Measurements from ENCODE around the gene STX1A.

DNA sequence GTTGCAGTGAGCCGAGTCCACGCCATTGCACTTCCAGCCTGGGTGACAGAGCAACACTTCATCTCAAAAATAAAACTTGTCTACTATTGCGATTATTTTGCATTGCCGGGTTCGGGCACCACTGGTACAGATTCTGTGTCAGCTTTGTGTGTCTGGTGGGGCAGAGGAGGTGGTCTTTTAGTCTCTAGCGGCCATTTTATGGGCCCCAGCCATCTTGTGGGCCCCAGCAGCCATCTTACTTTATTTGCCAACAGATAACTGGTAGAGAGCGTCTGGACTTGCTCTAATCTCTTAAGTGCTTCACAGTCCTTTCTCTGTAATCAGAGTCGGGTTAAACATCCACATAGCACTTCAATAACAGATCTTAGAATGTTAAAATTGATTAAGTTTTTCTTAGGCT, 31.2 kb downstream of the STX1A start:
- TF ChIP-seq, protein P1, sequence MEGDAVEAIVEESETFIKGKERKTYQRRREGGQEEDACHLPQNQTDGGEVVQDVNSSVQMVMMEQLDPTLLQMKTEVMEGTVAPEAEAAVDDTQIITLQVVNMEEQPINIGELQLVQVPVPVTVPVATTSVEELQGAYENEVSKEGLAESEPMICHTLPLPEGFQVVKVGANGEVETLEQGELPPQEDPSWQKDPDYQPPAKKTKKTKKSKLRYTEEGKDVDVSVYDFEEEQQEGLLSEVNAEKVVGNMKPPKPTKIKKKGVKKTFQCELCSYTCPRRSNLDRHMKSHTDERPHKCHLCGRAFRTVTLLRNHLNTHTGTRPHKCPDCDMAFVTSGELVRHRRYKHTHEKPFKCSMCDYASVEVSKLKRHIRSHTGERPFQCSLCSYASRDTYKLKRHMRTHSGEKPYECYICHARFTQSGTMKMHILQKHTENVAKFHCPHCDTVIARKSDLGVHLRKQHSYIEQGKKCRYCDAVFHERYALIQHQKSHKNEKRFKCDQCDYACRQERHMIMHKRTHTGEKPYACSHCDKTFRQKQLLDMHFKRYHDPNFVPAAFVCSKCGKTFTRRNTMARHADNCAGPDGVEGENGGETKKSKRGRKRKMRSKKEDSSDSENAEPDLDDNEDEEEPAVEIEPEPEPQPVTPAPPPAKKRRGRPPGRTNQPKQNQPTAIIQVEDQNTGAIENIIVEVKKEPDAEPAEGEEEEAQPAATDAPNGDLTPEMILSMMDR (IDR thresholded peaks at IDR 0.05), result no peak
- TF ChIP-seq POLR2A (IDR thresholded peaks at IDR 0.05), result no peak

Data from heart left ventricle (tissue), 13 donors.